ENCODE data around the gene HYAL1. TPM values are rescaled to one million over a fixed set of nuclear protein-coding genes. Genes with fewer than 3 reads are reported as not detected.

The HYAL1 gene
- polyA plus RNA-seq, 3 donors, result 6.1 to 7.4 (median 7.2) TPM

- DNase-seq (ENCODE audit: extremely low read depth in 1 of 11, low read depth in 9 of 11, low spot score in 4 of 11), result no peak
Measured at GRCh38 chr3:50299638-50299928, 3.8 kb downstream of the HYAL1 start.

GRCh38 chr3:50298836-50299637 is 4.3 kb downstream of the HYAL1 start, which contains the start of the genes HYAL3 and NAA80:
Gene HYAL3, minus strand, starts transcription at chr3:50299405. Its CDS starts 3,803 bp downstream, at chr3:50295602.
Gene NAA80, minus strand, starts transcription at chr3:50299405. Its CDS starts 1,942 bp downstream, at chr3:50297463.
- peak; percentile 99 to 100 (median 99) for DNase-seq (ENCODE audit: extremely low read depth in 1 of 11, low read depth in 9 of 11, low spot score in 4 of 11)

- DNase-seq (ENCODE audit: extremely low read depth in 1 of 11, low read depth in 9 of 11, low spot score in 4 of 11), result no peak
Measured at GRCh38 chr3:50297896-50298725, 5.3 kb downstream of the HYAL1 start.

- DNase-seq (ENCODE audit: extremely low read depth in 1 of 11, low read depth in 9 of 11, low spot score in 4 of 11), result no peak
Measured at GRCh38 chr3:50297384-50297775, 6.0 kb downstream of the HYAL1 start.

- DNase-seq (ENCODE audit: extremely low read depth in 1 of 11, low read depth in 9 of 11, low spot score in 4 of 11), result no peak
Measured at GRCh38 chr3:50296721-50297383, 6.5 kb downstream of the HYAL1 start.

- DNase-seq (ENCODE audit: extremely low read depth in 1 of 11, low read depth in 9 of 11, low spot score in 4 of 11), result no peak
Measured at GRCh38 chr3:50295553-50296431, 7.6 kb downstream of the HYAL1 start.

GRCh38 chr3:50294492-50295403 is 8.6 kb downstream of the HYAL1 start:
- no peak for DNase-seq (ENCODE audit: extremely low read depth in 1 of 11, low read depth in 9 of 11, low spot score in 4 of 11)

- DNase-seq (ENCODE audit: extremely low read depth in 1 of 11, low read depth in 9 of 11, low spot score in 4 of 11), result no peak
Measured at GRCh38 chr3:50294089-50294488, 9.3 kb downstream of the HYAL1 start.

GRCh38 chr3:50293079-50293801 is 10.1 kb downstream of the HYAL1 start:
- no peak for DNase-seq (ENCODE audit: extremely low read depth in 1 of 11, low read depth in 9 of 11, low spot score in 4 of 11)

- DNase-seq (ENCODE audit: extremely low read depth in 1 of 11, low read depth in 9 of 11, low spot score in 4 of 11), result peak; percentile 81 to 97 (median 95)
Measured at GRCh38 chr3:50292159-50293078, 11.0 kb downstream of the HYAL1 start, which contains the start of gene IFRD2. Gene IFRD2, minus strand, starts transcription at chr3:50292429. Its CDS starts 155 bp downstream, at chr3:50292274.

GRCh38 chr3:50290161-50290641 is 13.2 kb downstream of the HYAL1 start:
- no peak for DNase-seq (ENCODE audit: extremely low read depth in 1 of 11, low read depth in 9 of 11, low spot score in 4 of 11)

GRCh38 chr3:50289130-50289529 is 14.2 kb downstream of the HYAL1 start:
- DNase-seq (ENCODE audit: extremely low read depth in 1 of 11, low read depth in 9 of 11, low spot score in 4 of 11), result no peak

GRCh38 chr3:50288387-50289007 is 14.9 kb downstream of the HYAL1 start:
- DNase-seq (ENCODE audit: extremely low read depth in 1 of 11, low read depth in 9 of 11, low spot score in 4 of 11), result no peak

- no peak for DNase-seq (ENCODE audit: extremely low read depth in 1 of 11, low read depth in 9 of 11, low spot score in 4 of 11)
Measured at GRCh38 chr3:50287262-50287661, 16.1 kb downstream of the HYAL1 start.

Measured in renal cortex interstitium (tissue), 11 donors.